ENCODE measurements around the gene TMEM156.

DNA sequence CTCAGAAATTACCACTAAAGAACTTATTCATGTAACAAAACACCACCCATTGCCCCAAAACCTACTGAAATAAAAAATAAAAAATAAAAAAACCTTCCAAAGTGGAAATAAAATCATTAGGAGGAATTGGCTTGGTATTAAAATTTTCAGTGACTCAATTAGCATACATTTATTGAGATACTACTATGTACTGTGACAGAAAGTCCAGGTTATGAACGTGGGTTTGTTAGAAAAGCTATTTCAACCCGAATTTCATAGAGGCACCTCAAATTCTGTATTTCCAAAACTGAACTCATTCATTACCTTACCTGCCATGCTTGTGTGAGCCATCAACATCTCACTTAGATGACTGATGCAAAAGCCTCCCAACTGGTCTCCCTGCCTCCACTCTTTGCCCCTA is 46.6 kb upstream of the TMEM156 start:
- TF ChIP-seq, protein P1, sequence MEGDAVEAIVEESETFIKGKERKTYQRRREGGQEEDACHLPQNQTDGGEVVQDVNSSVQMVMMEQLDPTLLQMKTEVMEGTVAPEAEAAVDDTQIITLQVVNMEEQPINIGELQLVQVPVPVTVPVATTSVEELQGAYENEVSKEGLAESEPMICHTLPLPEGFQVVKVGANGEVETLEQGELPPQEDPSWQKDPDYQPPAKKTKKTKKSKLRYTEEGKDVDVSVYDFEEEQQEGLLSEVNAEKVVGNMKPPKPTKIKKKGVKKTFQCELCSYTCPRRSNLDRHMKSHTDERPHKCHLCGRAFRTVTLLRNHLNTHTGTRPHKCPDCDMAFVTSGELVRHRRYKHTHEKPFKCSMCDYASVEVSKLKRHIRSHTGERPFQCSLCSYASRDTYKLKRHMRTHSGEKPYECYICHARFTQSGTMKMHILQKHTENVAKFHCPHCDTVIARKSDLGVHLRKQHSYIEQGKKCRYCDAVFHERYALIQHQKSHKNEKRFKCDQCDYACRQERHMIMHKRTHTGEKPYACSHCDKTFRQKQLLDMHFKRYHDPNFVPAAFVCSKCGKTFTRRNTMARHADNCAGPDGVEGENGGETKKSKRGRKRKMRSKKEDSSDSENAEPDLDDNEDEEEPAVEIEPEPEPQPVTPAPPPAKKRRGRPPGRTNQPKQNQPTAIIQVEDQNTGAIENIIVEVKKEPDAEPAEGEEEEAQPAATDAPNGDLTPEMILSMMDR (IDR thresholded peaks at IDR 0.05), result no peak
- TF ChIP-seq, protein P2, sequence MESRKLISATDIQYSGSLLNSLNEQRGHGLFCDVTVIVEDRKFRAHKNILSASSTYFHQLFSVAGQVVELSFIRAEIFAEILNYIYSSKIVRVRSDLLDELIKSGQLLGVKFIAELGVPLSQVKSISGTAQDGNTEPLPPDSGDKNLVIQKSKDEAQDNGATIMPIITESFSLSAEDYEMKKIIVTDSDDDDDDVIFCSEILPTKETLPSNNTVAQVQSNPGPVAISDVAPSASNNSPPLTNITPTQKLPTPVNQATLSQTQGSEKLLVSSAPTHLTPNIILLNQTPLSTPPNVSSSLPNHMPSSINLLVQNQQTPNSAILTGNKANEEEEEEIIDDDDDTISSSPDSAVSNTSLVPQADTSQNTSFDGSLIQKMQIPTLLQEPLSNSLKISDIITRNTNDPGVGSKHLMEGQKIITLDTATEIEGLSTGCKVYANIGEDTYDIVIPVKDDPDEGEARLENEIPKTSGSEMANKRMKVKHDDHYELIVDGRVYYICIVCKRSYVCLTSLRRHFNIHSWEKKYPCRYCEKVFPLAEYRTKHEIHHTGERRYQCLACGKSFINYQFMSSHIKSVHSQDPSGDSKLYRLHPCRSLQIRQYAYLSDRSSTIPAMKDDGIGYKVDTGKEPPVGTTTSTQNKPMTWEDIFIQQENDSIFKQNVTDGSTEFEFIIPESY (IDR thresholded peaks at IDR 0.05; ENCODE audit: borderline replicate concordance, low read depth), result no peak
- TF ChIP-seq POLR2AphosphoS5 (IDR thresholded peaks at IDR 0.05; ENCODE audit: low read depth, low read length), result no peak
- no peak for TF ChIP-seq TAF1 (IDR thresholded peaks at IDR 0.05; ENCODE audit: borderline replicate concordance, low read depth, low read length)
- TF ChIP-seq, protein P3, sequence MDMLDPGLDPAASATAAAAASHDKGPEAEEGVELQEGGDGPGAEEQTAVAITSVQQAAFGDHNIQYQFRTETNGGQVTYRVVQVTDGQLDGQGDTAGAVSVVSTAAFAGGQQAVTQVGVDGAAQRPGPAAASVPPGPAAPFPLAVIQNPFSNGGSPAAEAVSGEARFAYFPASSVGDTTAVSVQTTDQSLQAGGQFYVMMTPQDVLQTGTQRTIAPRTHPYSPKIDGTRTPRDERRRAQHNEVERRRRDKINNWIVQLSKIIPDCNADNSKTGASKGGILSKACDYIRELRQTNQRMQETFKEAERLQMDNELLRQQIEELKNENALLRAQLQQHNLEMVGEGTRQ (IDR thresholded peaks at IDR 0.05; ENCODE audit: borderline replicate concordance, low read depth, low read length), result no peak
- TF ChIP-seq, protein P4, sequence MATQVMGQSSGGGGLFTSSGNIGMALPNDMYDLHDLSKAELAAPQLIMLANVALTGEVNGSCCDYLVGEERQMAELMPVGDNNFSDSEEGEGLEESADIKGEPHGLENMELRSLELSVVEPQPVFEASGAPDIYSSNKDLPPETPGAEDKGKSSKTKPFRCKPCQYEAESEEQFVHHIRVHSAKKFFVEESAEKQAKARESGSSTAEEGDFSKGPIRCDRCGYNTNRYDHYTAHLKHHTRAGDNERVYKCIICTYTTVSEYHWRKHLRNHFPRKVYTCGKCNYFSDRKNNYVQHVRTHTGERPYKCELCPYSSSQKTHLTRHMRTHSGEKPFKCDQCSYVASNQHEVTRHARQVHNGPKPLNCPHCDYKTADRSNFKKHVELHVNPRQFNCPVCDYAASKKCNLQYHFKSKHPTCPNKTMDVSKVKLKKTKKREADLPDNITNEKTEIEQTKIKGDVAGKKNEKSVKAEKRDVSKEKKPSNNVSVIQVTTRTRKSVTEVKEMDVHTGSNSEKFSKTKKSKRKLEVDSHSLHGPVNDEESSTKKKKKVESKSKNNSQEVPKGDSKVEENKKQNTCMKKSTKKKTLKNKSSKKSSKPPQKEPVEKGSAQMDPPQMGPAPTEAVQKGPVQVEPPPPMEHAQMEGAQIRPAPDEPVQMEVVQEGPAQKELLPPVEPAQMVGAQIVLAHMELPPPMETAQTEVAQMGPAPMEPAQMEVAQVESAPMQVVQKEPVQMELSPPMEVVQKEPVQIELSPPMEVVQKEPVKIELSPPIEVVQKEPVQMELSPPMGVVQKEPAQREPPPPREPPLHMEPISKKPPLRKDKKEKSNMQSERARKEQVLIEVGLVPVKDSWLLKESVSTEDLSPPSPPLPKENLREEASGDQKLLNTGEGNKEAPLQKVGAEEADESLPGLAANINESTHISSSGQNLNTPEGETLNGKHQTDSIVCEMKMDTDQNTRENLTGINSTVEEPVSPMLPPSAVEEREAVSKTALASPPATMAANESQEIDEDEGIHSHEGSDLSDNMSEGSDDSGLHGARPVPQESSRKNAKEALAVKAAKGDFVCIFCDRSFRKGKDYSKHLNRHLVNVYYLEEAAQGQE (IDR thresholded peaks at IDR 0.05; ENCODE audit: low read depth, low read length), result no peak
- TF ChIP-seq FOXJ3 (CRISPR knock-in tag; IDR thresholded peaks at IDR 0.05), result no peak
- no peak for TF ChIP-seq RAD21 (IDR thresholded peaks at IDR 0.05; ENCODE audit: low read length)
- no peak for TF ChIP-seq EP300 (IDR thresholded peaks at IDR 0.05; ENCODE audit: borderline replicate concordance in 1 of 2, low read depth in 1 of 2, low read length in 1 of 2)
- no peak for TF ChIP-seq RFX5 (IDR thresholded peaks at IDR 0.05; ENCODE audit: low read length)
- TF ChIP-seq, protein P5, sequence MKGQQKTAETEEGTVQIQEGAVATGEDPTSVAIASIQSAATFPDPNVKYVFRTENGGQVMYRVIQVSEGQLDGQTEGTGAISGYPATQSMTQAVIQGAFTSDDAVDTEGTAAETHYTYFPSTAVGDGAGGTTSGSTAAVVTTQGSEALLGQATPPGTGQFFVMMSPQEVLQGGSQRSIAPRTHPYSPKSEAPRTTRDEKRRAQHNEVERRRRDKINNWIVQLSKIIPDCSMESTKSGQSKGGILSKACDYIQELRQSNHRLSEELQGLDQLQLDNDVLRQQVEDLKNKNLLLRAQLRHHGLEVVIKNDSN (IDR thresholded peaks at IDR 0.05; ENCODE audit: borderline replicate concordance, low read depth), result no peak
- no peak for TF ChIP-seq GABPA (IDR thresholded peaks at IDR 0.05; ENCODE audit: low read depth)
